IPS-18c (cell line): ENCODE data around the gene CCDC126.

ENCODE experiments used
- H3K4me3 ChIP-seq: 2 replicates; pipeline ENCODE4 v1.7.0; 2013; ENCODE audit warnings: low read depth, mild to moderate bottlenecking, low read length, moderate library complexity; ENCODE audit not compliant: insufficient read depth
- H3K9me3 ChIP-seq: one replicate; pipeline ENCODE4 v1.6.1; 2013; ENCODE audit warnings: mild to moderate bottlenecking, low read length, moderate library complexity; ENCODE audit not compliant: control insufficient read depth, insufficient read depth

Gene CCDC126

DNA sequence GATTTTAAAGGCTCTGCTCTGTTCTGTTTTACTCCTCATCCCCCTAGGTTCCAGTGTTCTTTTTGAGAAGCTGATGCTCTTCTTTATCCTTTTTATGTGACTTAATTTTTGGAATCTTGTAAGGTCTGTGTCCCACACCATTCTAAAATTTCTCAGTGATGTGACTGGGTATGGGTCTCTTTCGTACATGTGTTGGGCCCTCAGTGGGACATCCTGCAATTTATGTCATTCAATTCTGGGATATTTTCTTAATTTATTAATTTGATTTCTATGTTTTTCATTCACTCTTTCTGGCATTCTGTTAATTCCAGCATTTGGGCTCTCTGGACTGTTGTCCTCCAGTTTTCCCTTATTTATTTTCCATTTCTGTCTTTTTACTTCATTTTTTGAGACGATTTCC, 19.4 kb downstream of the CCDC126 start:
- Histone ChIP-seq H3K4me3 (no peak overlapping the region), H3K9me3 (peaks cover 2% of the 10 kb centered on the region)

DNA sequence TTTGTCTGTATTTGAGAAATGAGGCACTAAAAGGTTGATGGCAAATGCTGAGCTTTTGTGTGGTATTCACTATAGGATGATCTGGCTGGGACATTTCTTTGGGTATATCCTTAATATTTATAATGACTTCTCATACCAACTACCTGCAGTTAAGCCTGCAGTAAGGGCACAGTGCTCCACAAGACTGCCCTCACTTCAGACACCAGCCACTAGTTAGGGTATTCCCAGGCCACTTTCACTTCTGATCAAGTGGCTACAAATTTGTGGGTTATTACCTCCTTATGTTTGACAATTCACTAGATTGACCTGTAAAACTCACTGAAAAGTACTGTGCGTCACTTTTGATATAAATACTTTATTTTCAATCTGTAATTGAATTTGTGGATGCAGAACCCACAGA, 20.3 kb downstream of the CCDC126 start:
- Histone ChIP-seq H3K9me3 (peaks cover 2% of the 10 kb centered on the region), H3K4me3 (no peak overlapping the region)

DNA sequence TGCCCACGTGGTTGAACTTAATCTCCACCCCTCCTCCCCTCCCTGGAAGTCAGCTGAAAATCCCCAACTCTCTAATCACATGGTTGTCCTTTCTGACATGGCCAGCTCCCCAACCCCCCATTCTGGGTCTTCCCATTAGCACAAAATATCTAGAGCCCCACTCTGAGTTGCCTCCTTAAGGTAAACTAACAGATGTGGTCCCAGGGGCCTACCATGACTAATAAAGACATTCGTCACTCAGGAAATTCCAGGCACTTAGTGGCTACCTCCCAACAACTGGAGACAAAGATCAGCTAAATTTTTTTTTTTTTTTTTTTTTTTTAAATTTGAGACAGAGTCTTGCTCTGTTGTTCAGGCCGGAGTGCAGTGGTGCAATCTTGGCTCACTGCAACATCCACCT, 21.1 kb downstream of the CCDC126 start:
- no peaks in the 10 kb centered on the region for H3K9me3 ChIP-seq
- H3K4me3 ChIP-seq, result no peak overlapping the region

DNA sequence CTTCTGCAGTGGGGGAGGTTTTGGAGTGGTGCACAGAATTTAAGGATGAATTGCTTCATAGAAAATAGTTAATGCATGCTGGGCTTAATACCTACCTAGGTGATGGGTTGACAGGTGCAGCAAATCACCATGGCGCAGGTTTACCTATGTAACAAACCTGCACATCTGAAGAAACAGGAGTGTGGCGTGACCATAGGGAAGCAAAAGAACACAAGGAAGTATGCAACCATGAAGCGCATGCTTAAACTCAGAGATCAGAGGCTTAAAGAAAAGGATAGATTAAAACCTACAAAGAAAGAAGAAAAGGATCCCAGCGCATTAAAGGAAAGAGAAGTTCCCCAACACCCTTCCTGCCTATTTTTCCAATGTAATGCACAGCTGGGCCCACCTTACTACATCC, 22.0 kb downstream of the CCDC126 start:
- Histone ChIP-seq H3K9me3 (no peaks in the 10 kb centered on the region), H3K4me3 (no peak overlapping the region)

DNA sequence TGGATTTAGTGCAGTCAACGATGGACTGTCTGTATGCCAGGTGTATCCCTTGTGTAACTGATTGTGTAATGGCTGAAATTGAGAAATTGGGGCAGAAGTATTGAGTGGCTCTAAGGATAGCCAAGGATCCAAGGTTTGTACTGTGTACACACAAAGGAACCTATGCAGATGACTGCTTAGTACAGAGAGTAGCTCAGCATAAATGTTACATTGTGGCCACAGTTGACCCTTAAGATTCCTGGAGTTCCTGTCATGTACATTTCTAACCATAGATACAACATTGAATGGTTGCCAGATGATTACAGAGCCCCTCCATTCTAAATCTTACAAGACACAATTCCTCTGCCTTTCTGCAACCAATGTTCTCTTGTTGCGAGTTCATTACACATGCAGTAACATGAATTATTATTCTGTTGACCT, 25.3 kb downstream of the CCDC126 start:
- no peak overlapping the region for H3K4me3 ChIP-seq
- no peaks in the 10 kb centered on the region for H3K9me3 ChIP-seq

DNA sequence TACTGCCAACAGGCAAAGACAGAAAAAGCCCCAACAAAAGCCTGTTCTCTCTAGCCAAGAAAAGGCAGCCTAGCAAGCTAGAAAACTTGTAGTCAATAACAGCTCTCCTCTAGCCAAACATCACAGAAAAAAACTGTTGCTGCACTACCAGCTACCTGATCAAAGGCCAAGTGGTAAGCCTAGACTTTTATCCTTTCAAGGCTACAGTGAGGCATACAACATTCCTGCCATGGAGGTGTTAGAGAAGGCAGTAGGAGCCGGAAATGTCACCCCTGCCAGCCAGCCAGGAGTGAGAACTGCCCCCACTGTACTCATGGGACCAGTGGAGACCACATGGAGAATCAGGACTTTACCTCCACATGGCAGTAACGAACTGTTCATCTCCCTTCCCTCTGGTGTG, 31.2 kb downstream of the CCDC126 start:
- no peaks in the 10 kb centered on the region for H3K9me3 ChIP-seq
- H3K4me3 ChIP-seq, result no peak overlapping the region

DNA sequence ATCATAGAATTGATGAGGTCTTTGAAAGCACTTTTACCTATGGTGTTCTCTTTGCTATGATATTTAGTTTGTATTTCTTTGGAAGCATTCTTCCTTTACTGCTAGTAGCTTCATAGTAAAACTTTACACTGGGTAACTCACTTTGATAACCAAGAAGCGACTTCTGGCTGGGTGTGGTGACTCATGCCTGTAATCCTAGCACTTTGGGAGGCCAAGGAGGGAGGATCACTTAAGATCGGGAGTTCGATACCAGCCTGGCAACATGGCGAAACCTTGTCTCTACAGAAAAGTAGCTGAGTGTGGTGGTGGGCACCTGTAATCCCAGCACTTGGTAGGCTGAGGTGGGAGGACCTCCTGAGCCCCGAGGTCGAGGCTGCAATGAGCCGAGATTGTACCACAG, 36.2 kb downstream of the CCDC126 start:
- H3K9me3 ChIP-seq, result no peaks in the 10 kb centered on the region
- no peak overlapping the region for H3K4me3 ChIP-seq

DNA sequence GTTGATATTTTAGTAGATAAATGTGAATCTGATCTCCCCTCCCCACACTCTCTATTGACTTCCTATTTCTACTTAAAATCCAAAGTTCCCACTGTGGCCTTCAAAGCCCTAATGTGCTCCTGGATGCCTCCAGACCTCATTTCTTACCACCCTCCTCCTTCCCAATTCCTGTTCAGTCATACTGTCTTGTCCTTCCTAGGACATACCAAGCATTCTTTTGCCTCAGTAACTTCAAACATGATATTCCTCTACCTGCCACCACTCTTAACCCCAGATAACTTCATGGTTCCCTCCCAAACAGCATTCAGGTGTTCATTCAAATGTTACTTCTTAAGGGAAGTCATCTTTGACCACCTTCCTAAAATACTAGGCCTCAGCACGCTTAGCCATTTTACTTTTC, 48.6 kb downstream of the CCDC126 start:
- H3K9me3 ChIP-seq, result no peaks in the 10 kb centered on the region
- no peak overlapping the region for H3K4me3 ChIP-seq

DNA sequence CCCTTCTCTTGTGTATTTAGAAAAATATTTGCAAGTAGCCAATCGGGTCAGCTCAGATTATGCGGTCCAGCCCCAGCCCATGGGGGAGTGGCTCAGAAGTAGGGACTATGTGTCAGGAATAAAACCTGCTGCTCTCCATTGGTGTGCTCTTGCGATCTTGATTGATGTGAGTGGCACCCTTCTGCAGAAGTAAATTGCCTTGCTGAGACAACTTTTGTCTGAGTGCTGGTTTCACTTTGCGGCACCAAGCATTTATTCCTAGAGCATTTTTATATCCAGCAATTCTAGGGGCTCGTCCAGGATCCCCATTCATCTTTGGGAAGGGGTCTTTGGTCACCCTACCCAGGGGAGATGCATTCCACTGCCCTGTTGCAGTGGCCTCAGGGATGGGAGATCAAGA, 56.8 kb downstream of the CCDC126 start:
- H3K4me3 ChIP-seq, result no peak overlapping the region
- H3K9me3 ChIP-seq, result peaks cover 7% of the 10 kb centered on the region

DNA sequence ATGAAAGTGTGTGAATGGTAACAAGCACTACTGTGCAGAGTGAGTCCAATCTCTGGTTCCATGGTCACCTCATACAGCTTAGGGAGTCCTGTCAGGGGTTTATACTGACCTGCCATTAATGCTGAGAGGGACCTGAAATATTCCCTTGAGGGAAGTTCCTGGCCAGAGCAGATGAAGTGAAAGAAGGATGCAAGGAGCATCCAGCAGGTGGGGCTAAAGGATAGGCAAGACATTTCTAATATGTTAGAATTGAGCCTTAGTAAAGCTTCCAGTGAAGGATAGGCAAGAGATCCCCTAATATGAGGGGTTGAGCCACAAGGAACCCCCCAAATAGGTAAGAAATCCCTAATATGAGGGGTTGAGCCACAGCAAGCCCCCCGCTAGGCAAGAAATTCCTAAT, 57.3 kb downstream of the CCDC126 start:
- Histone ChIP-seq H3K9me3 (peaks cover 9% of the 10 kb centered on the region), H3K4me3 (no peak overlapping the region)

DNA sequence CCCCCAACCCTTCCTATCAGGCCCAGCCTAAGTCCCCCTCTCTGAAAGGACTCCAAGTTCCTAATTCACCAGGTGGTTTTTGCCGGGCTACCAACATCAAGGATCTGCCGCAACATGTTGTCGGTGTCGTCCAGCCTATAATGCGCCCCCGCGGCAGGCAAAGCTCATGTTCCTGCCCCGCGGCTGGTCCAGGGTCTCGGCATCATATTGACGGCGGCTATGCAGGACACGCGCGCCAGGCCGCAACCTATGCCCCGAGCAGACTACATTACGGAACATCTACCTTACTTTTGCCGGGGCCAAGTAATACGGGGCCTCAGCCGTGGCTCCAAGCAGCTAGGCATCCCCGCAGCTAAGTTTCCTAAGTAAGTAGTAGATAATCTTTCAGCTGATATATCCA, 58.3 kb downstream of the CCDC126 start:
- Histone ChIP-seq H3K9me3 (peaks cover 11% of the 10 kb centered on the region), H3K4me3 (no peak overlapping the region)

DNA sequence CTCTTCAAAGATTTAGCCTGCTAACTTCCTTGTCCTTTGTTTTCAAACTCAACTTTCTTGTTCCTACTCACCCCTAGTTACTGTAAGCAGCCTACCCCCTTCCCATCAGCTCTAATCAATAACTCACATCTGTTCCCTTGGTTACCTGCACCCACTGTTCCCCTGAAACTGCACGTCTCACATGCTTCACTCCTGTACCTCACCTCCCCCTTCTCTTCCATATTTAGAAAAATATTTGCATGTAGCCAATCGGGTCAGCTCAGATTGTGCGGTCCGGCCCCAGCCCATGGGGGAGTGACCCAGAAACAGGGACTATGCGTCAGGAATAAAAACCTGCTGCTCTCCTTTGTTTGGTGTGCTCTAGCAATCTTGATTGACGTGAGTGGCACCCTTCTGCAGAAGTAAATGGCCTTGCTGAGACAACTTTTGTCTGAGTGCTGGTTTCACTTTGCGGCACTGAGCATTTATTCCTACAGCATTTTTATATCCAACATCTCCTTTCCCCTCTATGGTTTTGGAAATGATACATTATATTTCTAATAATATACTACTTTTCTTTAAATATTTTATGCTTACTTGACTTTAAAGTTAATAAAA, 61.7 kb downstream of the CCDC126 start:
- peaks cover 11% of the 10 kb centered on the region for H3K9me3 ChIP-seq
- no peak overlapping the region for H3K4me3 ChIP-seq

DNA sequence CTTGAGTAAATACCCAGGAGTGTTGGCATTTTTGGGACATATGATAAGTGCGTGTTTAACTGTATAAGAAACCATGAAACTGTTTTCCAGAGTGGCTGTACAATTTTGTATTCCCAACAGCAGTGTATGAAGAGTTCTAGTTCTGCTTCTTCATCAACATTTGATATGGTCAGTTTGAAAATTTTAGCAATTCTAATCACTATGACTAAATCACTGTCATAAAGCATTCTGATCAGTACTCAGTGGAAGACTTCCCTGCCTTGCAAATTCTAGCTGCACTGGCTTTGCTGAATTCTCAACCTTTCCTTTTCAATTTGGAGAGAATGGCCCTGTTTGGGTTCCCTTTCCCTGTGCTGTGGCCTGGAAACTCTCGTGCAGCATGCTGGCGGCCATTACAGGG, 64.2 kb downstream of the CCDC126 start:
- Histone ChIP-seq H3K9me3 (peaks cover 6% of the 10 kb centered on the region), H3K4me3 (no peak overlapping the region)

DNA sequence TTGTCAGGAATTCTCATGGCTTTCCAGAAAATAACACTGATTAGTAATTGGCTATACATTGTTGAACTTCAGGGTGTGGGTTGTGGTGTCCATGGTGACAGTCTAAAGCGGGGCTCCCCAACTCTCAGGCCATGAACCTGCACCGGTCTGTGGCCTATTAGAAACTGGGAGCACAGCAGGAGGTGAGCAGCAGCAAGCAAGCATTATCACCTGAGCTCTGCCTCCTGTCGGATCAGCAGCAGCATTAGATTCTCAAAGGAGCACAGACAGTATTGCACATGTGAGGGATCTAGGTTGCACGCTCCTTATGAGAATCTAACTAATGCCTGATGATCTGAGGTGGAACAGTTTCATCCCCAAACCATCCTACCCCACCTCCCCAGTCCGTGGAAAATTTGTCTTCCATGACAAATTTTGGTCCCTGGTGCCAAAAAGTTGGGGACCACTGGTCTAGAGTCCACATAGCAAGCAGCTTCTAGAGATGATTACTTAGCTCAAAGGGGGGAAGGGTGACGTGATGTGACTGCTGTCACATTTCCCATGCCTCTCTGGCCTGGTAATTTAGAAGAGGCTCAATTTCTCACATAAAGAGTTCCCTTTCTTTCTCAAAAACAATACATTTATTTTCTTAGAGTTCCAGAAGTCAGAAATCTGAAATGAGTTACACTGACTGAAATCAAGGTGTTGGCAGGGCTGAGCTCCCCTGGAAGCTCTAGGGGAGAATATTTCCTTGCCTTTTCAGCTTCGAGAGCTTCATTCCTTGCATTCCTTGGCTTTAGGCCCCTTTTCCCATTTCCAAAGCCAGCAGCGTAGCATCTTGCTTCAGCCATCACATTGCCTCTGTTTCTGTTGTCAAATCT, 65.2 kb downstream of the CCDC126 start:
- peaks cover 6% of the 10 kb centered on the region for H3K9me3 ChIP-seq
- H3K4me3 ChIP-seq, result no peak overlapping the region

DNA sequence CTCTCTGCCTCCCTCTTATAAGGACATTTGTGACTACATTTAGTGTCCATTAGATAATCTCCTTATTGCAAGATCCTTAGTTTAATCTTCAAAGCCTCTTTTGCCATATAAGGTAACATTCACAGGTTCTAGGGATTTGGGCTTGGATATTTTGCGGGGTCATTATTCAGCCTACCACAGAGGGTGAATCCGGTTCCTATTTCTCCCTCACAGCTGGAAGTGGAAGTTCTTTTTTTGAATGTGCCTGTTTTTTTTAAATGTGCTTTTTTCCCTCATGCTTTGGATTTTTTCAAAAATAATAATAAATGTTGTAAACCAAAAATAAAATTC, 65.8 kb downstream of the CCDC126 start:
- H3K9me3 ChIP-seq, result peaks cover 6% of the 10 kb centered on the region
- H3K4me3 ChIP-seq, result no peak overlapping the region

DNA sequence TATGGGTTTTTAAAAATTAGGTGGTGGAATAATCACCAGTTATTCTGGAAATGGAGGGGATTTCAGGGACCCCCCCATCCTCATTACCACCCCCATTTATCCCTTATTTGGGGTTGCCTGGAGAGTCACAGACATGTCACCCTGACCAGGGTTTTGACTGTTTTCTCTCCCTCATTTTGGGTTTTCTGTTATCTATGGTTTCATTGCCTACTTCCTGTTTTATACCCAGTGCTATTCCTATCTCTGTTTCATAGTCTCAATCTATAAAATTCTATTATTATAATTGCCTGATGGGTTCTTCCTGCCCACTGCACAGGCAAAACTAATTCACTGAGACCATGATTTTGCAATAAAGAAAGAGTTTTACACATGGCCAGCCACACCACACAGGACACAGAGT, 66.9 kb downstream of the CCDC126 start:
- H3K9me3 ChIP-seq, result peaks cover 2% of the 10 kb centered on the region
- no peak overlapping the region for H3K4me3 ChIP-seq

DNA sequence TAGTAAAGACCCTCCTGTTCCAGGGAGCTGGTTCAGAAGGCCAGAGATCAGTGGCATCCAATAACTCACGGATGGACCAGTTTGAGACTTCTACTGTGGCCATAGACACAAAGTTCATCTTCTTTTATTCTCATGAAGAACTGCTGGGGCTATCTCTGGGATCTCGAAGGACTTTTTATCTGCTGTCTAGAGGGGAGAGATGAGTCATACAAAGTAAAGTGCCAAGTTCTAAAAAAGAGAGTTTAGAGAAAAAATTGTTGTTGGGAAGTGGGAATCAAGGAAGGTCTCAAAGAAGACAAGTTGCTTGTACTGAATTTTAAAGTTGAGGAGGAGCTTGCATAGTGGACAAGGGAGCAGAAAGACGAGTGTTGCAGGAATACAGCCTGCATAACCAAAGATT, 74.9 kb downstream of the CCDC126 start:
- Histone ChIP-seq H3K4me3 (no peak overlapping the region), H3K9me3 (no peaks in the 10 kb centered on the region)

DNA sequence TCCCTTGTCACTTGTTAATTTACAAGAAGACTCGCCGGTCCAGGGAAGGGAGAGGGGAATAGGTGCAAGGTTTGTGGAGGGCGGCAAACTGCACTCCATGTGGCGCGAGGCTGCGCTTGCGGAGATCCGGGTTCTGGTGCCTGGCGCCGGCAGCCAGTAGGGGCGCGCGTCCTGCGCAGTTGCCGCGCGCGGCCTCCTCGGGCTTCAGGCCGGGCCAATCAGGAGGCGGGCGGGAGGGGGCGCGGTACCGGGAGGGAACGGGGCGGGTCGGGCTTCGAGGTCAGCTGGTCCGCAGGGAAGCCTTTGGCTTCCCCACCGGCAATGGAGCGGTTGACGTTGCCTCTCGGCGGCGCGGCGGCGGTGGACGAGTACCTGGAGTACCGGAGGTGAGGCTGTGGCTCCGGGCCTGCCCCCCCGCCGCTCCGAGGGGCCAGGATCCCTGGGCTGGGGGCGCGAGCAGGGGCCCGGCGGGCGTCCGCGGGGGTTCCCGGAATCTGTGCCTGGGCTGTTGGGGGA, 82.8 kb downstream of the CCDC126 start, which contains the start of gene FAM221A:
Gene FAM221A, plus strand, starts transcription at position 302 of the 516 bp plus-strand sequence. Its CDS starts 20 bp downstream, at position 322.
- H3K4me3 ChIP-seq, result peak within 1 kb of the TSS; percentile 58
- no peaks in the 10 kb centered on the region for H3K9me3 ChIP-seq
